ENCODE data around the gene HGS. TPM values are rescaled to one million over a fixed set of nuclear protein-coding genes. Genes with fewer than 3 reads are reported as not detected.
A peak's percentile ranks its signal among the peaks of the same experiment; 100 is the strongest.

HGS gene
- polyA plus RNA-seq (ENCODE audit: insufficient read length in 4 of 4): 100 to 1,000 TPM in 2 of 4 donors, 10 to 100 TPM in 2; 79.9 to 124 (median 96.4) TPM

GRCh38 chr17:81683584-81684441 lies at the start of gene HGS, which contains the start of gene ARL16:
Gene HGS, plus strand, starts transcription at chr17:81684011. Its CDS starts 56 bp downstream, at chr17:81684067.
Gene ARL16, minus strand, starts transcription at chr17:81683797. Its CDS starts 44 bp downstream, at chr17:81683753.
- peak; percentile 94 to 99 (median 98) for DNase-seq (ENCODE audit: low read depth in 4 of 4, low spot score in 2 of 4)

- DNase-seq (ENCODE audit: low read depth in 4 of 4, low spot score in 2 of 4): no peak
Measured at GRCh38 chr17:81635431-81635830, 48.4 kb upstream of the HGS start.

GRCh38 chr17:81635973-81636504 lies 47.8 kb upstream of the HGS start:
- DNase-seq (ENCODE audit: low read depth in 4 of 4, low spot score in 2 of 4): no peak

GRCh38 chr17:81636505-81637288 lies 47.1 kb upstream of the HGS start, which contains the start of the genes NPLOC4 and TSPAN10:
Gene NPLOC4, minus strand, starts transcription at chr17:81637112. Its CDS starts 182 bp downstream, at chr17:81636930.
Gene TSPAN10, plus strand, starts transcription at chr17:81637196. Its CDS starts 5,217 bp downstream, at chr17:81642413.
- DNase-seq (ENCODE audit: low read depth in 4 of 4, low spot score in 2 of 4): peak; percentile 62 to 76 (median 72)

- DNase-seq (ENCODE audit: low read depth in 4 of 4, low spot score in 2 of 4): no peak
Measured at GRCh38 chr17:81638683-81639082, 45.1 kb upstream of the HGS start.

- DNase-seq (ENCODE audit: low read depth in 4 of 4, low spot score in 2 of 4): no peak
Measured at GRCh38 chr17:81640011-81640410, 43.8 kb upstream of the HGS start.

- DNase-seq (ENCODE audit: low read depth in 4 of 4, low spot score in 2 of 4): no peak
Measured at GRCh38 chr17:81641825-81642489, 41.9 kb upstream of the HGS start.

- DNase-seq (ENCODE audit: low read depth in 4 of 4, low spot score in 2 of 4): no peak
Measured at GRCh38 chr17:81644496-81644895, 39.3 kb upstream of the HGS start.

- no peak for DNase-seq (ENCODE audit: low read depth in 4 of 4, low spot score in 2 of 4)
Measured at GRCh38 chr17:81644976-81645952, 38.5 kb upstream of the HGS start.

- DNase-seq (ENCODE audit: low read depth in 4 of 4, low spot score in 2 of 4): no peak
Measured at GRCh38 chr17:81646869-81647600, 36.8 kb upstream of the HGS start.

GRCh38 chr17:81647640-81648012 lies 36.2 kb upstream of the HGS start:
- DNase-seq (ENCODE audit: low read depth in 4 of 4, low spot score in 2 of 4): no peak

GRCh38 chr17:81648013-81648706 lies 35.7 kb upstream of the HGS start:
- no peak for DNase-seq (ENCODE audit: low read depth in 4 of 4, low spot score in 2 of 4)

GRCh38 chr17:81648707-81649085 lies 35.1 kb upstream of the HGS start:
- DNase-seq (ENCODE audit: low read depth in 4 of 4, low spot score in 2 of 4): no peak

- no peak for DNase-seq (ENCODE audit: low read depth in 4 of 4, low spot score in 2 of 4)
Measured at GRCh38 chr17:81650951-81651350, 32.9 kb upstream of the HGS start.

- DNase-seq (ENCODE audit: low read depth in 4 of 4, low spot score in 2 of 4): no peak
Measured at GRCh38 chr17:81651692-81652091, 32.1 kb upstream of the HGS start.

- no peak for DNase-seq (ENCODE audit: low read depth in 4 of 4, low spot score in 2 of 4)
Measured at GRCh38 chr17:81652906-81653771, 30.7 kb upstream of the HGS start.
